ENCODE results near the gene NUDT5.
"Not testable (repeated sequence)": the region's sequence is repeated elsewhere in the genome, so short reads cannot be mapped to it uniquely, and the experiment has no call there.

NUDT5 gene

DNA sequence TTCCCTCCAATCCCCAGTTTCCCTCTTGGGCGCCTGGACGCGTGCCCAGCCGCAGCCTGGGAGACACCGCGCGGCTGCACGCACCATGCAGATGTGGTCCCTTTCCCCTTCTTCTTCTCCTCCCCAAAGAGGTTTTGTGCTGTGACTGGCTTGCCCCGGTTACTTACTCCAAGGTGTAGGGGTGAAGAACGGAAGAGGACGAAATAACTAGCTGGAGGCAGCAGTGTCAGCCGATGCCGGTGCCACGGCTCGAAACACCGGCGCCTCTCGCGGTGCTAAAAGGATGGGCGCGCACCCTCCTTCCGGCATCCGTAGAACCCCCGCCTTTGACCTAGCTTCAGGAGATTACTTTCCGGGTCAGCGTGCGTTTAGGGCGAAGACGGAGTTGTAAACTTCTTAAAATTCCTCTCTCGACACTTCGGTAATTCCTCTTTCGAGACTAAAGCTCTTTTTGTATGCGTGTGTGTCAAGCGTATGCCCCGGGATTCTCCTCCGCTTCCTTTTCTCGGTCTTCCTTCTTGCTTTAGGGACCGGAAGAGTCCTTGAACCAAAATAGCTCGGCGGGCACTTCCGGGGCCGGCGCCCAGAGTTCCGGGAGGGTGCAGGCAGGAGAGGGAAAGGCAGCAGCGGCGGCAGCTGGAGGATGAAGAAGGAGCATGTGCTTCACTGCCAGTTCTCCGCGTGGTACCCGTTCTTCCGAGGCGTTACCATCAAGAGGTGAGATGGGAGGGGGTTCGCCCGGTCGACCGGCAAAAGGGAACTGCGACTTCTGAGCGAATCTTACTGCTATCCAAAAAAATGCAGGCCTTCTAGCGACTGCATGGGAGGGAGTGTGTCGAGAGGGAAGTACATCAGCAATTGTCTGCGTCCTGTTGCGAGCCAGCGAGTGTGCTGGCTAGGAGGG is at the start of gene NUDT5, which contains the start of gene CDC123:
Gene NUDT5 (minus strand): TSS at position 289 of the 904 bp plus-strand sequence. CDS start 9,600 bp downstream, outside the sequence.
Gene CDC123 (plus strand): TSS at position 586 of the 904 bp plus-strand sequence. CDS start 58 bp downstream, at position 644.
- Mint-ChIP-seq H3K27ac (peak within 1 kb of the TSS; percentile 100), H3K36me3 (peaks cover 15% of the 10 kb centered on the region), H3K9me3 (no peaks in the 10 kb centered on the region), H3K4me1 (peaks cover 60% of the 10 kb centered on the region), H3K27me3 (no peaks in the 10 kb centered on the region), H3K4me3 (peak within 1 kb of the TSS; percentile 98)

DNA sequence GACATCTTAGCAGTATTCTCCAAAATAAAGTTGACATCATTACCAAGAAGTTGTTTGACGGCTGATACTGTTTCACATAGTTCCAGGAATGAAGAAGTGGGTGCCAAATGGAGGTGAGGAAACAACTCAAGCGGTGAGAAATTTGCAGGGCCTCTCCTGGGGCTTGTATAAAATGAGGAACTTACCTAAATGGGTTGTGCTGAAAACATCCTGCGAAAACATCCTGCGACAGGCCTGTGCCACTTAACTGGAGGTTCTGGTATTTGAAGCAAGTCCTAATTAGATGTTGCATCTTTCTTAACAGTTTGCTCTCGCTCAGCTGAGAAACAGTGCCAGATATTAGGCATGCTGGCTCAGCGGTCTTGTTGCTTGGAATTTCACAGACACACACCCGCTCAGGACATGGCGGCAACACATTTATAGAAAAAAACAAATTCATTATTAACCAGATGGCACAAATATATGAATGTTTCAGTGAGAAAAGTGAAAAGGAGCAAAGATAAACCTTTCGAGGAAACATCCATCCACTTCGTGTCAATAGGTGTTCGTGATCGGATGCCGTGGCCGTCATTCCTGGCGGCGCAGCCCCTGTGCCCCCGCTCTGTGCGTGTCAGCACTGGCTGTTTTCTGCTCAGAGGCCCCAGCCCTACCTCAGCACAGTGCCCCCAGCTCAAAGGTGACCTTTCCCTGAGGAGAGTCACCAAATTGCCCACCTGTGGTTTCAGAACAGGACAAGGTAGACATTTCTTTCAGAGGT is 48.4 kb upstream of the NUDT5 start:
- H3K4me3 Mint-ChIP-seq, result no peak overlapping the region
- H3K27me3 Mint-ChIP-seq, result no peaks in the 10 kb centered on the region
- H3K4me1 Mint-ChIP-seq, result peaks cover 26% of the 10 kb centered on the region
- H3K36me3 Mint-ChIP-seq, result peaks cover 15% of the 10 kb centered on the region
- no peak overlapping the region for H3K27ac Mint-ChIP-seq
- H3K9me3 Mint-ChIP-seq, result no peaks in the 10 kb centered on the region

DNA sequence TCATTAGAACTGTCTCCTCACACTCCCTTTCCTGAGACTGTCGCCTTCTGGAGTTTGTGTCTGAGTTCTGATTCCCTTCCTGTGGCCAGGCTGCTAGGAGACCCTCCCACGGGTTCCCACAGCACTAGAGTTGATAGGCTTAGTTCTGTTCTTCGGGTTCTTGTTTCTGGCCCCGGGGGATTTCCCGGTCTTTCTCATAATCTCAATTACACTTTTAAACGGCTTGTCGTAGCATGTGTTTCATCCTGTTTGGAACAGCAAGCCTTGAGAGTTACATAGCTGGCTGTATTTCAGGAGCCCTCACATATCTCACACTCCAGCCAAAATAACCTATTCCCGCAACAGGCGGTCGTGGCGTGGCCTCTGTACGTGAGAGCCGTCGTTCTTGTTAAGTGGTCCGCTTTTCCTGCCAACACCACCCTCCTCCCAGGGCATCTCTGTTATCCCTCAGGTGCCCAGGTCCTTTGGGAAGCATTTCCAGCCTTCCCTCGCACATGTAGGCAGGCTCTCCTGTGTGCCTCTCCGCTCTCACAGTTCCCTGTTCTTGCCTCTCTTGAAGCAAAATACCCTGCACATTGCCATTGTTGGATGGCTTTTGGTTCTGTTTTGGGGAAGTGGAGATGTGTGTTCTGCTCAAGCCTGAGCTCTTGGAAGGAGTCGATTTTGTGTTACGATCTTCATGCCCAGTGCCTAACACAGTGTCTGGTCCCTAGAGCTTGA is 46.3 kb upstream of the NUDT5 start:
- Mint-ChIP-seq H3K27ac (peak overlapping the region; percentile 95), H3K4me3 (peak overlapping the region; percentile 79), H3K36me3 (peaks cover 14% of the 10 kb centered on the region), H3K27me3 (no peaks in the 10 kb centered on the region), H3K4me1 (peaks cover 26% of the 10 kb centered on the region), H3K9me3 (no peaks in the 10 kb centered on the region)

DNA sequence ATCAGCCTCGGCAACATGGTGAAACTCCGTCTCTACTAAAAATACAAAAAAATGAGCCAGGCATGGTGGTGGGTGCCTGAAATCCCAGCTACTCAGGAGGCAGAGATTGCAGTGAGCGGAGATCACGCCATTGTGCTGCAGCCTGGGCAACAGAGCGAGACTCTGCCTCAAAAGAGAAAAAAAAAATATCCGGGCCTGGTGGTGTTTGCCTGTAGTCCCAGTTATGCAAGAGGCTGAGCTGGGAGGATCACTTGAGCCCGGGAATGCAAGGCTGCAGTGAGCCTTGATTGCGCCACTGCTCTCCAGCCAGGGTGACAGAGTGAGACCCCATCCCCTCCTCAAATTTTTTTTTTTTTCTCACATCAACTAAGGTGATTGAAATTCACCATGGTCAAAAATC is 43.1 kb upstream of the NUDT5 start:
- Mint-ChIP-seq H3K9me3 (no peaks in the 10 kb centered on the region), H3K4me1 (peaks cover 26% of the 10 kb centered on the region), H3K27me3 (no peaks in the 10 kb centered on the region), H3K4me3 (no peak overlapping the region), H3K27ac (no peak overlapping the region), H3K36me3 (peaks cover 14% of the 10 kb centered on the region)

DNA sequence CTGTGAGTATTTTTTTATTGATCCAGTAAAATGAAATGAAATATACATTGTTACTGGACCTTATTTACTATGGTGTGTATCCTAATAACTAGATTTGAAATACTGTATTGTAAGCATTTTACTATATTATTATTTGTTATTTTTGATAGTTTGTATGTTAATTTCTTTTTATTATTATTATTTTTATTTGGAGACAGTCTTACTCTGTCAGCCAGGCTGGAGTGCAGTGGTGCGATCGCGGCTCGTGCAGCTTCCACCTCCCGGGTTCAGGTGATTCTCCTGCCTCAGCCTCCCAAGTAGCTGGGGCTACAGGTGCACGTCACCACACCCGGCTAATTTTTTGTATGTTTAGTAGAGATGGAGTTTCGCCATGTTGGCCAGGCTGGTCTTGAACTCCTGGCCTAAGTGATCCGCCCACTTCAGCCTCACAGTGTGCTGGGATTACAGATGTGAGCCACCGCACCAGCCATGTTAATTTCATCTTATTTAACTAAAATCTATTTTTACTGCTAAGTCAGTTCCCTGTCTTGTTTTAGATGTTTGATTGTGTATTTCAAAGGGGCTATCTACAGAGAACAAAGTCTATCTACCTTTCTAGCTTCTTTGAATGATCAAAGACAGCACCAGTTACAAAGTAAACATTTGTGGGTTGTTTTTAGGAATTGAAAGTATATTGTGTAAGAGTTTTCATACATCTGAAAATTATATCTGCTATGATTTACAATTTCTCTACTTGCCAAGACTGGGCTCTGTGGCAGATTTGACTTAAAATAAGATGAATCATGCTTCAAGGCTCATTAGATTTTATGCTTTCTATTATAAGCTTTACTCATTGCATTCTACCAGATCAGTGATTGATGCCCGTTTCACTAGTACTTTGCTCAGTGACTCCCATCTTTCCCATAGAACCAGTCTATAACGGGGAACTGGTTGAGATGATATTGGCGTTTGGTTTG is 41.9 kb upstream of the NUDT5 start:
- Mint-ChIP-seq H3K27me3 (no peaks in the 10 kb centered on the region), H3K27ac (no peak overlapping the region), H3K4me3 (no peak overlapping the region), H3K4me1 (peaks cover 25% of the 10 kb centered on the region), H3K9me3 (no peaks in the 10 kb centered on the region), H3K36me3 (peaks cover 16% of the 10 kb centered on the region)

DNA sequence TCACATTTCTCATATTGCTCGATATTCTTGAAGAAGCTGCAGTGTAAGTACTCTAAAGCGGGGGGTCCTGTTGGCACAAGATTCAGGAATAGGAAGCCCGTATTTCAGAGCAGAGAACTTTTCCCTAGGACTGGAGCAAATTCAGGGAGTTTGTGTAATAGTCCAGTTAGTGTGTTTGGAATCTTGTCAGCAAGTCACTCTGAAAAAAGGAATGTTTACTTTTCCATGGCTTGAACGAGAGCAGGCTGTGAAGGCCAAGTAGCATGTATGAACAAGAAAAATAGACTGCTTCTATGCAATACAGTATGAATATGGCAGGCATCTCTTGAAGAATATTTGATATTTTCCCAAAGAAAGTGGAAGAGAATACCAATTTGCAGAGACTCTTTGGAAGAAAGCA is 40.1 kb upstream of the NUDT5 start:
- Mint-ChIP-seq H3K4me1 (peaks cover 11% of the 10 kb centered on the region), H3K9me3 (no peaks in the 10 kb centered on the region), H3K27me3 (no peaks in the 10 kb centered on the region), H3K4me3 (no peak overlapping the region), H3K36me3 (peaks cover 14% of the 10 kb centered on the region), H3K27ac (no peak overlapping the region)

DNA sequence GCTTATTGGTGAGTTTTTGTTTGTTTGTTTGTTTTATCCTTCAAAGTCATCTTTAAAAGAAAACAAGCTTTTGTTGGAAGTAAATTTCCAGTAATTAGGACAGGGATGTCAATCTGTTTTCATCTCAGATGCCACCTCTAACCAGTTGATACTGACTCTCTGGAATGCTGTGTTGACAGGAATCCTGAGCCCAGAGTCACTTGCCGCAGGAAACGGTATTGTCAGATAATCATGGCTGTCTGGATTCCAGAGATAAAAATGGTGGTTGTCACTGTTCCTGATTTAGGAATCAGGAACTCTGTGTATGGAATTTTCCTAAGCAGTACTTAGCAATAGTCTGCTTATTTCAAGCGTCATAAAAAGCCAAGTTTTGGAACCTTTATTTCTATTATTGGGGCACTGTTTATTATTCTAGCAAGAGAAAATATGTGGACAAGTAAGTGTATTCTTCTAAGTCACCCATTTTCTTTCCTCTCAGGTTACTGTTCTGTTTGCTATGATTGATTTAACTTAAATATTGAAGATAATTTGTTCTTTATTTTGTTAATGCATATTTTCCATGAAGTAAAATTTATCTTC is 39.5 kb upstream of the NUDT5 start:
- Mint-ChIP-seq H3K9me3 (no peaks in the 10 kb centered on the region), H3K36me3 (peaks cover 16% of the 10 kb centered on the region), H3K4me3 (no peak overlapping the region), H3K27me3 (no peaks in the 10 kb centered on the region), H3K4me1 (peaks cover 5% of the 10 kb centered on the region), H3K27ac (no peak overlapping the region)

DNA sequence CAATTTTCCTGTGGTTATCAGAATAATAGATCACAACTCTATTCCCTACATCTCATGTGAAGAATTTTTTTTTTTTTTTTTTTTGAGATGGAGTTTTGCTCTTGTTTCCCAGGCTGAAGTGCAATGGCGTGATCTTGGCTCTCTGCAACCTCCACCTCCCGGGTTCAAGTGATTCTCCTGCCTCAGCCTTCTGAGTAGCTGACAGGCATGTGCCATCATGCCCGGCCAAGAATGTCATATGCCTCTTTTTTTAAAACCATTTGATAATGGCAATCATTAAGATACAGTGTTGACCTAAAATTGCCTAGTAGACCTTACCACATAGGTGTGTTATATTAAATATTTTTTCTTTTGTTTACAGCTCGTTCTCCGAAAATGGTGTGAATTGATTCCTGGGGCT is 39.0 kb upstream of the NUDT5 start:
- H3K36me3 Mint-ChIP-seq, result peaks cover 18% of the 10 kb centered on the region
- not testable (repeated sequence) for H3K9me3 Mint-ChIP-seq, H3K27ac Mint-ChIP-seq, H3K27me3 Mint-ChIP-seq, H3K4me3 Mint-ChIP-seq, H3K4me1 Mint-ChIP-seq

DNA sequence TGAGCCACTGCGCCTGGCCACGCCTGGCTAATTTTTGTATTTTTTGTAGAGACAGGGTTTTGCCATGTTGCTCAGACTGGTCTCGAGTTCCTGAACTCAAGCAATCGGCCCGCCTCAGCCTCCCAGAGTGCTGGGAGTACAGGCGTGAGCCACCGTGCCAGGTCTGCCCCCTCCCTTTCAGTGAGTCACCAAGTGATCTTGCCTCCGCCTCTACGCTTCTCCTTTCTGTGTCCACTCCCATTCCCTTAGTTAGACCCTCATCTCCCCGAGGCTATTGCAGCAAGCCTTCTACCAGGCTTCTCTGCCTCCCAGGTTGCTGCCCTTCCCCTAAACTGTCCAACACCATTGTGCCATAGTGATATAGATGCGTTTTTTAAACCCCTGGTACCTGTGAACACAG is 33.2 kb upstream of the NUDT5 start:
- no peak overlapping the region for H3K4me3 Mint-ChIP-seq
- H3K4me1 Mint-ChIP-seq, result peaks cover 5% of the 10 kb centered on the region
- H3K27ac Mint-ChIP-seq, result no peak overlapping the region
- no peaks in the 10 kb centered on the region for H3K9me3 Mint-ChIP-seq
- H3K36me3 Mint-ChIP-seq, result peaks cover 27% of the 10 kb centered on the region
- H3K27me3 Mint-ChIP-seq, result no peaks in the 10 kb centered on the region

DNA sequence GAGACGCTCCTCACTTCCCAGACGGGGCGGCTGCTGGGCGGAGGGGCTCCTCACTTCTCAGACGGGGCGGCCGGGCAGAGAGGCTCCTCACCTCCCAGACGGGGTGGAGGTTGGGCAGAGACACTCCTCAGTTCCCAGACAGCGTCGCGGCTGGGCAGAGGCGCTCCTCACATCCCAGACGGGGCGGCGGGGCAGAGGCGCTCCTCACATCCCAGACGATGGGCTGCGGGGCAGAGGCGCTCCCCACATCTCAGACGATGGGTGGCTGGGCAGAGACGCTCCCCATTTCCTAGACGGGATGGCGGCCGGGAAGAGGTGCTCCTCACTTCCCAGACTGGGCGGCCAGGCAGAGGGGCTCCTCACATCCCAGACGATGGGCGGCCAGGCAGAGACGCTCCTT is 30.7 kb upstream of the NUDT5 start:
- peaks cover 25% of the 10 kb centered on the region for H3K36me3 Mint-ChIP-seq
- H3K9me3 Mint-ChIP-seq, H3K4me3 Mint-ChIP-seq, H3K27me3 Mint-ChIP-seq, H3K27ac Mint-ChIP-seq, H3K4me1 Mint-ChIP-seq: not testable (repeated sequence)

DNA sequence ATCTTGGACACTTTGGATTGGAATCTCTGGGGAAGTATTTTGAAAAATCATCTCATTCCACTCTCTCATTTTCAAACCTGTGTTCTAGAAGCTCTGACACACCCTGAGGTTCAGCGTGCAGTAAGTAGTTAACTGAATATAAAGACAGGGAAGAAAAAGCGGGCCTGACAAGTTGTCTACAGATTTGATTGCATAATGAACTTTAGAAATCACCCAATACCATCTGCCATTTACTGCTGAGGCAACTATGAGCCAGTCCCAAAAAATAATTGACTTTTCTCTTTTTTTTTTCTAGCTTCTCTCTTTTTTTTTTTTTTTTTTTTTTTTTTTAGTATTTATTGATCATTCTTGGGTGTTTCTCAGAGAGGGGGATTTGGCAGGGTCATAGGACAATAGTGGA is 29.8 kb upstream of the NUDT5 start:
- Mint-ChIP-seq H3K4me1 (peaks cover 9% of the 10 kb centered on the region), H3K9me3 (no peaks in the 10 kb centered on the region), H3K27ac (no peak overlapping the region), H3K36me3 (peaks cover 22% of the 10 kb centered on the region), H3K4me3 (no peak overlapping the region), H3K27me3 (no peaks in the 10 kb centered on the region)

DNA sequence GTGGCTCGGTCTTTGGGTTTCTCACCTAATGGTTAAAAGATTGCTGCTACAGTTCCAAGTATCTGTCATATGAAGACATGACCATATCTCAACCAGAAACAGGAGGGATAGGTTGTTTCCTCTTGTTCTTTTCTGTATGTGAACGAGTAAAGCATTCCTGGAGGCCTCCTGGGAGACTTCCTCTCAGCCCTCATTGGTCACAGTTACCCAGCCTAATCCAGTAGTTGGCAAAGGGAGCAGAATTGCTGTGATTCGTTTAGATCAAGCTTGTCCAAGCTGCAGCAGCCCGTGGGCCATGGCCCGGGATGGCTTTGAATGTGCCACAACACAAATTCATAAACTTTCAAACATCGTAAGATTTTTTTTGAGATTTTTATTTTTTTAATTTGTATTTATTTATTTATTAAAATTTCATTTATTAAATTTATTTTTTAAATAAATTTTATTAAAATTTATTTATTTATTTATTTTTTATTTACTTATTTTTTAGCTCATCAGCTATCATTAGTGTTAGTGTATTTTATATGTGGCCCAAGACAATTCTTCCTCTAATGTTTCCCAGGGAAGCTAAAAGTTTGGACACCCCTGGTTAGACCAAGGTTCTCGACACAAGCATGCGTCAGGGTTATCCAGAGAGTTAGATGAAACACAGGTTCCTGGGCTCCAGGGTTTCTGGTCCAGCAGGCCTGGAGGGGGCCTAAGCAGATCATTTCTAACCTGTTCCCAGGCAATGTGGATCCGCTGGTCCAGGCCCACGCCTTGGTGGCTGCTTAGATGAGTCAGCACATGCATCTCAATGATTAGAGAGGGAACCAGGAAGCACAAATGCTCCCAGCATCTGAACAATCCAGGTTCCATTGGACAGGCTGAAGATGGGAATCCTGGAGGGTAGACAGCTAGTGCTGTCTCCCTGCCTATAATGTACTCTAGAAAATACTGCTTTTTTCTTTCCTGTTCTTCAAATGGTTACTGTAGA is 25.9 kb upstream of the NUDT5 start:
- Mint-ChIP-seq H3K9me3 (no peaks in the 10 kb centered on the region), H3K36me3 (peaks cover 22% of the 10 kb centered on the region), H3K27me3 (no peaks in the 10 kb centered on the region), H3K27ac (peak overlapping the region; percentile 46), H3K4me3 (no peak overlapping the region), H3K4me1 (peaks cover 12% of the 10 kb centered on the region)

DNA sequence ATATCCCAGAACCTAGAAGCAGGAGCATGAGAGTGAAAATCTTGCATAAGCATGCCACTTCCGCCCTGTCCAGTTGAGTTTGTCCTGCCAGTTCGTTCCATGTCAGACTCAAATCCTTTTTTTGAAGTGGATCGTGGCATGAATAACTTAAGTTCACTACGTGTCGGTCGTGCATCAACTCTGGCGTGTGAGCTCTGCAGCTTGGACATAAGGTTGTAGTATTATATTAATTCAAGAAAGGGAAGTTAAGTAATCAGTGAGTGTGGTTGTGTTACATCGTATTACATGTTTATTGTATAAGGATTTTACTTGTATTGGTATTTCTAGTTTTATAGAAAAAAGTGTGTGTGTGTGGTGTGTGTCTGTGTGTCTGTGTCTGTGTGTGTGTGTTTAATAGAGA is 23.3 kb upstream of the NUDT5 start:
- H3K27ac Mint-ChIP-seq, result no peak overlapping the region
- no peaks in the 10 kb centered on the region for H3K27me3 Mint-ChIP-seq

More for the DNA sequence above, 23.3 kb upstream of the NUDT5 start:
- Mint-ChIP-seq H3K9me3 (no peaks in the 10 kb centered on the region), H3K4me1 (peaks cover 31% of the 10 kb centered on the region), H3K4me3 (no peak overlapping the region), H3K36me3 (peaks cover 19% of the 10 kb centered on the region)
